ENCODE data around the gene GPBP1L1.

DNA sequence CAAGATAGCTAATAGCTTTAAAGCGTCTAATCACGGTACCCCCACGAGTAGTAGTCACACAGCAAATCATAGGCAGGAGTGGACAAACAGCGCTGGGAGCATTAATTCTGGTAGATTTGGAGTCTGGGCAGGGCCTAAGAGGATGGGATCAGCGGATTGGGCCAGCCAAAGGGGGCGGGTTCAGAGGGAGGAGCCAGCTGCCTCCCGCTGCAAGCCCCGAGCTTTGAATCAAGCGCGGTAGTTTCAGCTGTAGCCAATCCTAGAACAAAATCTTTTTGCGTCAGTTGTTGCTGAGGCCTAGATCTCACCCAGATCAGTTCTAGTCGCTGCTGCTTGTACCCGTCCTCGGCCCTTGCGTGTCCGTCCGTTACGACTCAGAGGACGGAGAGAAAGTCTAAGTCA, 103.1 kb downstream of the GPBP1L1 start:
- TF ChIP-seq EZH2phosphoT487 (IDR thresholded peaks at IDR 0.05) (no peak), EZH2 (IDR thresholded peaks at IDR 0.05) (no peak)
- TF ChIP-seq, protein P1, sequence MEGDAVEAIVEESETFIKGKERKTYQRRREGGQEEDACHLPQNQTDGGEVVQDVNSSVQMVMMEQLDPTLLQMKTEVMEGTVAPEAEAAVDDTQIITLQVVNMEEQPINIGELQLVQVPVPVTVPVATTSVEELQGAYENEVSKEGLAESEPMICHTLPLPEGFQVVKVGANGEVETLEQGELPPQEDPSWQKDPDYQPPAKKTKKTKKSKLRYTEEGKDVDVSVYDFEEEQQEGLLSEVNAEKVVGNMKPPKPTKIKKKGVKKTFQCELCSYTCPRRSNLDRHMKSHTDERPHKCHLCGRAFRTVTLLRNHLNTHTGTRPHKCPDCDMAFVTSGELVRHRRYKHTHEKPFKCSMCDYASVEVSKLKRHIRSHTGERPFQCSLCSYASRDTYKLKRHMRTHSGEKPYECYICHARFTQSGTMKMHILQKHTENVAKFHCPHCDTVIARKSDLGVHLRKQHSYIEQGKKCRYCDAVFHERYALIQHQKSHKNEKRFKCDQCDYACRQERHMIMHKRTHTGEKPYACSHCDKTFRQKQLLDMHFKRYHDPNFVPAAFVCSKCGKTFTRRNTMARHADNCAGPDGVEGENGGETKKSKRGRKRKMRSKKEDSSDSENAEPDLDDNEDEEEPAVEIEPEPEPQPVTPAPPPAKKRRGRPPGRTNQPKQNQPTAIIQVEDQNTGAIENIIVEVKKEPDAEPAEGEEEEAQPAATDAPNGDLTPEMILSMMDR (IDR thresholded peaks at IDR 0.05): no peak

All from neural progenitor cell (in vitro differentiated cells).